IMR-90 (cell line): Measurements from ENCODE around the gene CXCL6. TPM values are rescaled to one million over a fixed set of nuclear protein-coding genes. Genes with fewer than 3 reads are reported as not detected.

Experiments
- ATAC-seq: fragments of 200-7000 bp; cut with Tn5 transposase; 2 replicates; pipeline ENCODE4 v1.9.1; 2020; ENCODE audit warnings: low read depth, mild to moderate bottlenecking, moderate library complexity
- Bru-seq: library from RNA; stranded (reverse); fragments of 400-500 nt; gene quantifications from one replicate; lab custom pipeline; 2021; lab: Mats Ljungman, UMichigan
- BruChase-seq, 2 experiments: library from RNA; stranded (reverse); fragments of 400-500 nt; gene quantifications; one replicate each; lab custom pipeline; 2021; lab: Mats Ljungman, UMichigan
- BruUV-seq: library from RNA; stranded (reverse); fragments of 400-500 nt; replicated peaks from 2 replicates; lab custom pipeline; 2021; lab: Mats Ljungman, UMichigan
- CTCF ChIA-PET: fragments of 300-600 bp; formaldehyde crosslinking; extraction: SDS; loops from one replicate; lab custom pipeline; 2021; ENCODE audit warnings: antibody characterized with exemption; lab: Yijun Ruan, JAX
- POLR2A ChIA-PET: fragments of 300-600 bp; sonication (Branson Sonifier 250); formaldehyde crosslinking; loops from one replicate; lab custom pipeline; 2022; ENCODE audit warnings: antibody characterized with exemption; ENCODE audit not compliant: unreplicated experiment; lab: Charles Lee
- DNase-seq: peaks from one replicate; pipeline ENCODE4 v3.0.0; 2013
- H2AFZ ChIP-seq: replicated peaks from 2 replicates; pipeline ENCODE3; 2013; ENCODE audit warnings: low read length, mild to moderate bottlenecking; ENCODE audit not compliant: poor library complexity
- H2AK5ac ChIP-seq: 2 replicates; pipeline ENCODE4 v1.6.1; 2013; ENCODE audit warnings: low read depth, low read length, inconsistent platforms
- H2AK9ac ChIP-seq: replicated peaks from 2 replicates; pipeline ENCODE3; 2013; ENCODE audit warnings: mild to moderate bottlenecking, low read depth, low read length, moderate library complexity; ENCODE audit not compliant: poor library complexity
- H2BK120ac ChIP-seq: 2 replicates; pipeline ENCODE4 v1.6.1; 2013; ENCODE audit warnings: low read depth, low read length, inconsistent platforms
- H2BK15ac ChIP-seq: 3 replicates; pipeline ENCODE4 v1.6.1; 2013; ENCODE audit warnings: low read depth, low read length, inconsistent platforms
- H2BK20ac ChIP-seq: 2 replicates; pipeline ENCODE4 v1.6.1; 2013; ENCODE audit warnings: low read depth, mild to moderate bottlenecking, inconsistent platforms, low read length, moderate library complexity
- H2BK5ac ChIP-seq: 2 replicates; pipeline ENCODE4 v1.6.1; 2013; ENCODE audit warnings: mild to moderate bottlenecking, low read depth, low read length, inconsistent platforms; ENCODE audit not compliant: poor library complexity, severe bottlenecking
- H3K14ac ChIP-seq: replicated peaks from 2 replicates; pipeline ENCODE4 v1.6.1; 2013; ENCODE audit warnings: low read depth, low read length, inconsistent platforms
- H3K18ac ChIP-seq: 2 replicates; pipeline ENCODE4 v1.6.1; 2013; ENCODE audit warnings: low read depth, low read length, control low read depth
- H3K23ac ChIP-seq: 2 replicates; pipeline ENCODE4 v1.6.1; 2013; ENCODE audit warnings: low read depth, low read length, inconsistent platforms
- H3K27ac ChIP-seq: 2 replicates; pipeline ENCODE4 v1.5.1; 2013; ENCODE audit warnings: mild to moderate bottlenecking, control low read depth, low read length; ENCODE audit not compliant: insufficient read depth
- H3K27me3 ChIP-seq: 2 replicates; pipeline ENCODE4 v1.6.1; 2013; ENCODE audit warnings: low read length; ENCODE audit not compliant: control insufficient read depth, insufficient read depth
- H3K36me3 ChIP-seq: 2 replicates; pipeline ENCODE4 v1.6.1; 2013; ENCODE audit warnings: low read length, mixed read lengths; ENCODE audit not compliant: control insufficient read depth, insufficient read depth
- H3K4ac ChIP-seq: 2 replicates; pipeline ENCODE4 v1.6.1; 2013; ENCODE audit warnings: low read depth, low read length, inconsistent platforms
- H3K4me1 ChIP-seq: 2 replicates; pipeline ENCODE4 v1.6.1; 2013; ENCODE audit warnings: low read length, mixed read lengths; ENCODE audit not compliant: control insufficient read depth, insufficient read depth
- H3K4me2 ChIP-seq: 2 replicates; pipeline ENCODE4 v1.6.1; 2013; ENCODE audit warnings: low read depth, mild to moderate bottlenecking, control low read depth, low read length, moderate library complexity
- H3K4me3 ChIP-seq: 2 replicates; pipeline ENCODE4 v1.5.1; 2013; ENCODE audit warnings: low read depth, mild to moderate bottlenecking, control low read depth, low read length, moderate library complexity; ENCODE audit not compliant: insufficient read depth
- H3K56ac ChIP-seq: 2 replicates; pipeline ENCODE4 v1.6.1; 2013; ENCODE audit warnings: low read length, inconsistent platforms; ENCODE audit not compliant: insufficient read depth; ENCODE audit errors: extremely low read depth
- H3K79me1 ChIP-seq, 2 experiments: 2 replicates each; pipeline ENCODE4 v1.6.1; 2013; ENCODE audit warnings: low read length in 2 of 2, inconsistent platforms in 1 of 2, low read depth in 1 of 2
- H3K9ac ChIP-seq: 2 replicates; pipeline ENCODE4 v1.6.1; 2013; ENCODE audit warnings: low read depth, low read length, control low read depth
- H3K9me1 ChIP-seq: 2 replicates; pipeline ENCODE4 v1.6.1; 2013; ENCODE audit warnings: low read length, inconsistent platforms; ENCODE audit not compliant: insufficient read depth
- H3K9me3 ChIP-seq: 2 replicates; pipeline ENCODE4 v1.6.1; 2013; ENCODE audit warnings: low read length; ENCODE audit not compliant: control insufficient read depth, insufficient read depth
- H4K20me1 ChIP-seq: 2 replicates; pipeline ENCODE4 v1.6.1; 2013; ENCODE audit warnings: low read length, inconsistent platforms; ENCODE audit not compliant: insufficient read depth
- H4K5ac ChIP-seq: 2 replicates; pipeline ENCODE4 v1.6.1; 2013; ENCODE audit warnings: mild to moderate bottlenecking, low read depth, low read length, control low read depth
- H4K8ac ChIP-seq, 2 experiments: 2 replicates each; pipeline ENCODE4 v1.6.1; 2013; ENCODE audit warnings: low read depth in 2 of 2, low read length in 2 of 2, control low read depth in 1 of 2, inconsistent platforms in 1 of 2
- H4K91ac ChIP-seq: 2 replicates; pipeline ENCODE4 v1.6.1; 2013; ENCODE audit warnings: low read depth, low read length, inconsistent platforms; ENCODE audit not compliant: insufficient read depth
- BHLHE40 ChIP-seq: fragments of 150-350 bp; IDR thresholded peaks from 2 replicates; pipeline ENCODE4 v1.6.1; 2016; ENCODE audit warnings: mild to moderate bottlenecking, low read depth, low read length
- CHD1 ChIP-seq: IDR thresholded peaks from 2 replicates; pipeline ENCODE4 v1.6.1; 2012; ENCODE audit warnings: low read depth, low read length, improper control_type of control experiment
- FOS ChIP-seq: fragments of 150-350 bp; IDR thresholded peaks from 2 replicates; pipeline ENCODE4 v1.6.1; 2016; ENCODE audit warnings: low read depth, low read length
- MAFK ChIP-seq: IDR thresholded peaks from 2 replicates; pipeline ENCODE4 v1.6.1; 2012; ENCODE audit warnings: low read depth, low read length, improper control_type of control experiment
- MXI1 ChIP-seq: IDR thresholded peaks from 2 replicates; pipeline ENCODE4 v1.6.1; 2012; ENCODE audit warnings: low read depth, mild to moderate bottlenecking, low read length, moderate library complexity, borderline replicate concordance
- NFE2L2 ChIP-seq: fragments of 150-350 bp; IDR thresholded peaks from 2 replicates; pipeline ENCODE4 v1.6.1; 2016; ENCODE audit warnings: low read depth, mild to moderate bottlenecking, low read length
- POLR2A ChIP-seq: IDR thresholded peaks from 2 replicates; pipeline ENCODE4 v1.6.1; 2012; ENCODE audit warnings: mild to moderate bottlenecking, low read depth, low read length
- RAD21 ChIP-seq: IDR thresholded peaks from 2 replicates; pipeline ENCODE4 v1.6.1; 2012; ENCODE audit warnings: low read length, improper control_type of control experiment
- RFX5 ChIP-seq: IDR thresholded peaks from 2 replicates; pipeline ENCODE4 v1.8.0; 2012; ENCODE audit warnings: low read depth, mild to moderate bottlenecking, low read length, moderate library complexity
- SMC3 ChIP-seq: fragments of 150-350 bp; IDR thresholded peaks from 2 replicates; pipeline ENCODE4 v1.6.1; 2016; ENCODE audit warnings: low read depth, mild to moderate bottlenecking, antibody characterized with exemption, low read length, moderate library complexity
- USF2 ChIP-seq: fragments of 150-350 bp; IDR thresholded peaks from 2 replicates; pipeline ENCODE4 v1.6.1; 2017; ENCODE audit warnings: mild to moderate bottlenecking, antibody characterized with exemption, low read length, low read depth
- WGBS, 2 experiments: methylation state at CpG; one replicate each; pipeline versions ENCODE4 v1.1.5 to v1.1.7; 2013; ENCODE audit warnings: missing lambda C conversion rate in 2 of 2; ENCODE audit not compliant: insufficient read length in 1 of 2; ENCODE audit errors: extremely low coverage in 2 of 2; 5-methylcytosine and 5-hydroxymethylcytosine counted together
- dilution Hi-C: fragments of 300-500 bp; cut with HindIII; formaldehyde crosslinking; loops from one replicate; pipeline ENCODE4 v1.14.3; 2018; ENCODE audit warnings: low sequenced_read_pairs; ENCODE audit not compliant: unreplicated experiment
- in situ Hi-C: fragments of 300-500 bp; cut with MboI; formaldehyde crosslinking; loops from 3 replicates; pipeline ENCODE4 v1.14.3; 2019; ENCODE audit warnings: low sequenced_read_pairs, inconsistent platforms, mixed read lengths
- intact Hi-C: fragments of 100-400 bp; cut with micrococcal nuclease; formaldehyde crosslinking; loops from 2 replicates; pipeline ENCODE4 v1.10.0; 2022
- long read RNA-seq: library from polyadenylated mRNA; unstranded; transcript quantifications from one replicate; pipeline ENCODE4 v2.0.0, GENCODE V29; 2021; ENCODE audit not compliant: unreplicated experiment
- polyA plus RNA-seq, 3 experiments: library from polyadenylated mRNA; depleted of rRNA; stranded (reverse); fragments of >200 nt; gene quantifications; 2 replicates each; pipeline ENCODE4 v1.2.3, GENCODE V29; 2012; ENCODE audit warnings: low replicate concordance in 1 of 3
- total RNA-seq: library from RNA; depleted of rRNA; stranded (reverse); fragments of >200 nt; gene quantifications from 2 replicates; pipeline ENCODE4 v1.2.3, GENCODE V29; 2012; rRNA removed
- TF ChIP-seq, protein P1 (sequence below): fragments of 150-350 bp; IDR thresholded peaks from 2 replicates; pipeline ENCODE4 v1.6.1; 2016; ENCODE audit warnings: low read depth, mild to moderate bottlenecking, low read length, moderate library complexity, borderline replicate concordance

The CXCL6 gene
- total RNA-seq (not detected in 2 replicates), polyA plus RNA-seq (2012; rRNA removed) (not detected in 2 replicates), Bru-seq, nascent RNA (percentile 22 among the genes with signal in this experiment), BruChase-seq, experiment 1, labeled RNA remaining after a 6-hour chase (percentile 62 among the genes with signal in this experiment), BruChase-seq, experiment 2, labeled RNA remaining after a 2-hour chase (percentile 44 among the genes with signal in this experiment)
- polyA plus RNA-seq (2012; cell fraction: cytosol; rRNA removed): 0.12 TPM in 1 of 2 replicates, not detected in the other
- polyA plus RNA-seq (2012; cell fraction: nucleus; rRNA removed; ENCODE audit: low replicate concordance): not detected in 2 replicates
- long read RNA-seq, partial matches to known transcripts: 0 of 1 reads
- long read RNA-seq, other reads (novel, unspliced or antisense): 0 of 1 reads

DNA sequence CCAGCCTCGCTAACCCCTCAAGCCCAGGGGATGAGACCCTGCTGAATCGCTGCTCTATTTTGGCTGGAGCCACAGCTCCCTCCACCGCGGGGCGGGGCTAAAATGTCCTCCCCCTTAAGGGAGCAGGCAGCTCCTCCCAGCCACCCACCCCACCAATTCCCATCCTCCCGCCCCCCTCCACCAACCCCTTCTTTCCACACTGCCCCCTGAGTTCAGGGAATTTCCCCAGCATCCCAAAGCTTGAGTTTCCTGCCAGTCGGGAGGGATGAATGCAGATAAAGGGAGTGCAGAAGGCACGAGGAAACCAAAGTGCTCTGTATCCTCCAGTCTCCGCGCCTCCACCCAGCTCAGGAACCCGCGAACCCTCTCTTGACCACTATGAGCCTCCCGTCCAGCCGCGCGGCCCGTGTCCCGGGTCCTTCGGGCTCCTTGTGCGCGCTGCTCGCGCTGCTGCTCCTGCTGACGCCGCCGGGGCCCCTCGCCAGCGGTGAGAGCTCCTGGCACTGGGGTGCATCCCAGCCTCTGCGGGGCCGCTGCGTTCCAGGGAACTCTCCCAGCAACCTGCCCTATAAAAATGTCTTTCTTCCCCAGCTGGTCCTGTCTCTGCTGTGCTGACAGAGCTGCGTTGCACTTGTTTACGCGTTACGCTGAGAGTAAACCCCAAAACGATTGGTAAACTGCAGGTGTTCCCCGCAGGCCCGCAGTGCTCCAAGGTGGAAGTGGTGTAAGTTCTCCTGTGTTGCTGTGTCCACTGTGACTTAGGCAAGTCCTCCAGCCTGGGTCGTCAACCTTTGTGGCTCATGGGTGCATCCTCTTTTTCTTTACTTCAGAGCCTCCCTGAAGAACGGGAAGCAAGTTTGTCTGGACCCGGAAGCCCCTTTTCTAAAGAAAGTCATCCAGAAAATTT lies at the start of gene CXCL6:
Gene CXCL6, plus strand, starts transcription at position 306 of the 907 bp plus-strand sequence. Its CDS starts 73 bp downstream, at position 379.
- no peaks in the 10 kb centered on the region for H3K36me3 ChIP-seq
- no peak within 1 kb of the TSS for H2BK20ac ChIP-seq
- in situ Hi-C loops (no loop called here), dilution Hi-C loops (no loop called here), intact Hi-C loops (no loop called here)
- no peak within 1 kb of the TSS; the same call in 1 of the 2 replicates for H3K18ac ChIP-seq
- DNase-seq (no peak), ATAC-seq (peak; percentile 80)
- H3K79me1 ChIP-seq: no peaks in the 10 kb centered on the region
- H2AK9ac ChIP-seq: no peak within 1 kb of the TSS
- H3K9me3 ChIP-seq: no peaks in the 10 kb centered on the region
- peak within 1 kb of the TSS; percentile 19; the same call in 1 of the 2 replicates for H3K4me3 ChIP-seq
- H2AFZ ChIP-seq: peak within 1 kb of the TSS; percentile 90
- no peak within 1 kb of the TSS for H2AK5ac ChIP-seq
- H4K91ac ChIP-seq: no peak within 1 kb of the TSS
- no peak within 1 kb of the TSS for H3K14ac ChIP-seq
- POLR2A ChIA-PET: no interaction called here
- no peak within 1 kb of the TSS for H3K27ac ChIP-seq
- no peak within 1 kb of the TSS for H4K5ac ChIP-seq
- H2BK5ac ChIP-seq: no peak within 1 kb of the TSS
- no peak within 1 kb of the TSS for H3K56ac ChIP-seq
- no peak within 1 kb of the TSS for H2BK15ac ChIP-seq
- H3K9me1 ChIP-seq: no peaks in the 10 kb centered on the region; the same call in 1 of the 2 replicates
- H3K23ac ChIP-seq: no peak within 1 kb of the TSS
- H2BK120ac ChIP-seq: no peak within 1 kb of the TSS
- H4K8ac ChIP-seq: no peak within 1 kb of the TSS
- peaks cover 13% of the 10 kb centered on the region for H3K27me3 ChIP-seq
- CTCF ChIA-PET: no interaction called here
- H3K4me1 ChIP-seq: peaks cover 5% of the 10 kb centered on the region; the same call in 1 of the 2 replicates
- no TSS peak for BruUV-seq
- H4K20me1 ChIP-seq: no peaks in the 10 kb centered on the region
- H3K4me2 ChIP-seq: peak within 1 kb of the TSS; percentile 88
- H3K9ac ChIP-seq: no peak within 1 kb of the TSS
- WGBS, 2 experiments: 9% methylated on average over 18 of the region's 41 CpGs; no CpG with 5 or more reads in 1 of the 2 experiments
- H3K4ac ChIP-seq: no peak within 1 kb of the TSS
- TF ChIP-seq USF2 (no peak), BHLHE40 (no peak), MAFK (no peak), FOS (no peak), MXI1 (no peak), CHD1 (no peak), RAD21 (no peak), RFX5 (no peak), POLR2A (no peak), NFE2L2 (no peak), SMC3 (no peak)
- TF ChIP-seq, protein P1, sequence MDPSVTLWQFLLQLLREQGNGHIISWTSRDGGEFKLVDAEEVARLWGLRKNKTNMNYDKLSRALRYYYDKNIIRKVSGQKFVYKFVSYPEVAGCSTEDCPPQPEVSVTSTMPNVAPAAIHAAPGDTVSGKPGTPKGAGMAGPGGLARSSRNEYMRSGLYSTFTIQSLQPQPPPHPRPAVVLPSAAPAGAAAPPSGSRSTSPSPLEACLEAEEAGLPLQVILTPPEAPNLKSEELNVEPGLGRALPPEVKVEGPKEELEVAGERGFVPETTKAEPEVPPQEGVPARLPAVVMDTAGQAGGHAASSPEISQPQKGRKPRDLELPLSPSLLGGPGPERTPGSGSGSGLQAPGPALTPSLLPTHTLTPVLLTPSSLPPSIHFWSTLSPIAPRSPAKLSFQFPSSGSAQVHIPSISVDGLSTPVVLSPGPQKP: no peak
